IMR-90 (cell line): ENCODE measurements around the gene ZBTB32. TPM values are rescaled to one million over a fixed set of nuclear protein-coding genes. Genes with fewer than 3 reads are reported as not detected.

Experiments
- ATAC-seq: fragments of 200-7000 bp; cut with Tn5 transposase; 2 replicates; pipeline ENCODE4 v1.9.1; 2020; ENCODE audit warnings: low read depth, mild to moderate bottlenecking, moderate library complexity
- BruUV-seq: library from RNA; stranded (reverse); fragments of 400-500 nt; replicated peaks from 2 replicates; lab custom pipeline; 2021; lab: Mats Ljungman, UMichigan
- CTCF ChIA-PET: fragments of 300-600 bp; formaldehyde crosslinking; extraction: SDS; loops from one replicate; lab custom pipeline; 2021; ENCODE audit warnings: antibody characterized with exemption; lab: Yijun Ruan, JAX
- POLR2A ChIA-PET: fragments of 300-600 bp; sonication (Branson Sonifier 250); formaldehyde crosslinking; loops from one replicate; lab custom pipeline; 2022; ENCODE audit warnings: antibody characterized with exemption; ENCODE audit not compliant: unreplicated experiment; lab: Charles Lee
- DNase-seq: peaks from one replicate; pipeline ENCODE4 v3.0.0; 2013
- H2AFZ ChIP-seq: replicated peaks from 2 replicates; pipeline ENCODE3; 2013; ENCODE audit warnings: low read length, mild to moderate bottlenecking; ENCODE audit not compliant: poor library complexity
- H2AK5ac ChIP-seq: 2 replicates; pipeline ENCODE4 v1.6.1; 2013; ENCODE audit warnings: low read depth, low read length, inconsistent platforms
- H2AK9ac ChIP-seq: replicated peaks from 2 replicates; pipeline ENCODE3; 2013; ENCODE audit warnings: mild to moderate bottlenecking, low read depth, low read length, moderate library complexity; ENCODE audit not compliant: poor library complexity
- H2BK120ac ChIP-seq: 2 replicates; pipeline ENCODE4 v1.6.1; 2013; ENCODE audit warnings: low read depth, low read length, inconsistent platforms
- H2BK15ac ChIP-seq: 3 replicates; pipeline ENCODE4 v1.6.1; 2013; ENCODE audit warnings: low read depth, low read length, inconsistent platforms
- H2BK20ac ChIP-seq: 2 replicates; pipeline ENCODE4 v1.6.1; 2013; ENCODE audit warnings: low read depth, mild to moderate bottlenecking, inconsistent platforms, low read length, moderate library complexity
- H2BK5ac ChIP-seq: 2 replicates; pipeline ENCODE4 v1.6.1; 2013; ENCODE audit warnings: mild to moderate bottlenecking, low read depth, low read length, inconsistent platforms; ENCODE audit not compliant: poor library complexity, severe bottlenecking
- H3K14ac ChIP-seq: replicated peaks from 2 replicates; pipeline ENCODE4 v1.6.1; 2013; ENCODE audit warnings: low read depth, low read length, inconsistent platforms
- H3K18ac ChIP-seq: 2 replicates; pipeline ENCODE4 v1.6.1; 2013; ENCODE audit warnings: low read depth, low read length, control low read depth
- H3K23ac ChIP-seq: 2 replicates; pipeline ENCODE4 v1.6.1; 2013; ENCODE audit warnings: low read depth, low read length, inconsistent platforms
- H3K27ac ChIP-seq: 2 replicates; pipeline ENCODE4 v1.5.1; 2013; ENCODE audit warnings: mild to moderate bottlenecking, control low read depth, low read length; ENCODE audit not compliant: insufficient read depth
- H3K27me3 ChIP-seq: 2 replicates; pipeline ENCODE4 v1.6.1; 2013; ENCODE audit warnings: low read length; ENCODE audit not compliant: control insufficient read depth, insufficient read depth
- H3K36me3 ChIP-seq: 2 replicates; pipeline ENCODE4 v1.6.1; 2013; ENCODE audit warnings: low read length, mixed read lengths; ENCODE audit not compliant: control insufficient read depth, insufficient read depth
- H3K4ac ChIP-seq: 2 replicates; pipeline ENCODE4 v1.6.1; 2013; ENCODE audit warnings: low read depth, low read length, inconsistent platforms
- H3K4me1 ChIP-seq: 2 replicates; pipeline ENCODE4 v1.6.1; 2013; ENCODE audit warnings: low read length, mixed read lengths; ENCODE audit not compliant: control insufficient read depth, insufficient read depth
- H3K4me2 ChIP-seq: 2 replicates; pipeline ENCODE4 v1.6.1; 2013; ENCODE audit warnings: low read depth, mild to moderate bottlenecking, control low read depth, low read length, moderate library complexity
- H3K4me3 ChIP-seq: 2 replicates; pipeline ENCODE4 v1.5.1; 2013; ENCODE audit warnings: low read depth, mild to moderate bottlenecking, control low read depth, low read length, moderate library complexity; ENCODE audit not compliant: insufficient read depth
- H3K56ac ChIP-seq: 2 replicates; pipeline ENCODE4 v1.6.1; 2013; ENCODE audit warnings: low read length, inconsistent platforms; ENCODE audit not compliant: insufficient read depth; ENCODE audit errors: extremely low read depth
- H3K79me1 ChIP-seq, 2 experiments: 2 replicates each; pipeline ENCODE4 v1.6.1; 2013; ENCODE audit warnings: low read length in 2 of 2, inconsistent platforms in 1 of 2, low read depth in 1 of 2
- H3K9ac ChIP-seq: 2 replicates; pipeline ENCODE4 v1.6.1; 2013; ENCODE audit warnings: low read depth, low read length, control low read depth
- H3K9me1 ChIP-seq: 2 replicates; pipeline ENCODE4 v1.6.1; 2013; ENCODE audit warnings: low read length, inconsistent platforms; ENCODE audit not compliant: insufficient read depth
- H3K9me3 ChIP-seq: 2 replicates; pipeline ENCODE4 v1.6.1; 2013; ENCODE audit warnings: low read length; ENCODE audit not compliant: control insufficient read depth, insufficient read depth
- H4K20me1 ChIP-seq: 2 replicates; pipeline ENCODE4 v1.6.1; 2013; ENCODE audit warnings: low read length, inconsistent platforms; ENCODE audit not compliant: insufficient read depth
- H4K5ac ChIP-seq: 2 replicates; pipeline ENCODE4 v1.6.1; 2013; ENCODE audit warnings: mild to moderate bottlenecking, low read depth, low read length, control low read depth
- H4K8ac ChIP-seq, 2 experiments: 2 replicates each; pipeline ENCODE4 v1.6.1; 2013; ENCODE audit warnings: low read depth in 2 of 2, low read length in 2 of 2, control low read depth in 1 of 2, inconsistent platforms in 1 of 2
- H4K91ac ChIP-seq: 2 replicates; pipeline ENCODE4 v1.6.1; 2013; ENCODE audit warnings: low read depth, low read length, inconsistent platforms; ENCODE audit not compliant: insufficient read depth
- BHLHE40 ChIP-seq: fragments of 150-350 bp; IDR thresholded peaks from 2 replicates; pipeline ENCODE4 v1.6.1; 2016; ENCODE audit warnings: mild to moderate bottlenecking, low read depth, low read length
- CEBPB ChIP-seq: IDR thresholded peaks from 2 replicates; pipeline ENCODE4 v1.6.1; 2012; ENCODE audit warnings: low read depth, low read length, improper control_type of control experiment
- FOS ChIP-seq: fragments of 150-350 bp; IDR thresholded peaks from 2 replicates; pipeline ENCODE4 v1.6.1; 2016; ENCODE audit warnings: low read depth, low read length
- MAZ ChIP-seq: IDR thresholded peaks from 2 replicates; pipeline ENCODE4 v1.6.1; 2012; ENCODE audit warnings: low read depth, mild to moderate bottlenecking, low read length, improper control_type of control experiment, moderate library complexity, borderline replicate concordance
- MXI1 ChIP-seq: IDR thresholded peaks from 2 replicates; pipeline ENCODE4 v1.6.1; 2012; ENCODE audit warnings: low read depth, mild to moderate bottlenecking, low read length, moderate library complexity, borderline replicate concordance
- NFE2L2 ChIP-seq: fragments of 150-350 bp; IDR thresholded peaks from 2 replicates; pipeline ENCODE4 v1.6.1; 2016; ENCODE audit warnings: low read depth, mild to moderate bottlenecking, low read length
- RAD21 ChIP-seq: IDR thresholded peaks from 2 replicates; pipeline ENCODE4 v1.6.1; 2012; ENCODE audit warnings: low read length, improper control_type of control experiment
- RCOR1 ChIP-seq: IDR thresholded peaks from 2 replicates; pipeline ENCODE4 v1.6.1; 2012; ENCODE audit warnings: mild to moderate bottlenecking, low read length, improper control_type of control experiment; ENCODE audit not compliant: insufficient replicate concordance
- RFX5 ChIP-seq: IDR thresholded peaks from 2 replicates; pipeline ENCODE4 v1.8.0; 2012; ENCODE audit warnings: low read depth, mild to moderate bottlenecking, low read length, moderate library complexity
- SMC3 ChIP-seq: fragments of 150-350 bp; IDR thresholded peaks from 2 replicates; pipeline ENCODE4 v1.6.1; 2016; ENCODE audit warnings: low read depth, mild to moderate bottlenecking, antibody characterized with exemption, low read length, moderate library complexity
- WGBS, 2 experiments: methylation state at CpG; one replicate each; pipeline versions ENCODE4 v1.1.5 to v1.1.7; 2013; ENCODE audit warnings: missing lambda C conversion rate in 2 of 2; ENCODE audit not compliant: insufficient read length in 1 of 2; ENCODE audit errors: extremely low coverage in 2 of 2; 5-methylcytosine and 5-hydroxymethylcytosine counted together
- dilution Hi-C: fragments of 300-500 bp; cut with HindIII; formaldehyde crosslinking; loops from one replicate; pipeline ENCODE4 v1.14.3; 2018; ENCODE audit warnings: low sequenced_read_pairs; ENCODE audit not compliant: unreplicated experiment
- in situ Hi-C: fragments of 300-500 bp; cut with MboI; formaldehyde crosslinking; loops from 3 replicates; pipeline ENCODE4 v1.14.3; 2019; ENCODE audit warnings: low sequenced_read_pairs, inconsistent platforms, mixed read lengths
- intact Hi-C: fragments of 100-400 bp; cut with micrococcal nuclease; formaldehyde crosslinking; loops from 2 replicates; pipeline ENCODE4 v1.10.0; 2022
- polyA plus RNA-seq, 3 experiments: library from polyadenylated mRNA; depleted of rRNA; stranded (reverse); fragments of >200 nt; gene quantifications; 2 replicates each; pipeline ENCODE4 v1.2.3, GENCODE V29; 2012; ENCODE audit warnings: low replicate concordance in 1 of 3
- total RNA-seq: library from RNA; depleted of rRNA; stranded (reverse); fragments of >200 nt; gene quantifications from 2 replicates; pipeline ENCODE4 v1.2.3, GENCODE V29; 2012

Gene ZBTB32
- total and polyA plus RNA-seq, 2 of the 4 experiments (the other 2 are of a cell fraction): not detected

- no peak for ATAC-seq
- Histone ChIP-seq H3K79me1 (peaks cover 12 to 35% of the 10 kb centered on the region in 2 experiments; a peak in 3 of 4 replicates), H3K23ac (no peak overlapping the region), H4K8ac (no peak overlapping the region), H3K4ac (no peak overlapping the region), H2AK9ac (peak overlapping the region; percentile 65), H3K56ac (no peak overlapping the region), H4K20me1 (peaks cover 17% of the 10 kb centered on the region), H2BK5ac (no peak overlapping the region), H2AFZ (no peak overlapping the region), H3K36me3 (peaks cover 84% of the 10 kb centered on the region), H3K4me2 (no peak overlapping the region), H3K4me1 (no peaks in the 10 kb centered on the region; the same call in 1 of the 2 replicates), H2BK20ac (no peak overlapping the region), H2BK120ac (no peak overlapping the region), H3K18ac (no peak overlapping the region), H4K91ac (no peak overlapping the region), H3K27me3 (no peaks in the 10 kb centered on the region), H3K27ac (no peak overlapping the region), H3K4me3 (no peak overlapping the region), H3K9me3 (no peaks in the 10 kb centered on the region), H4K5ac (no peak overlapping the region), H3K14ac (no peak overlapping the region), H2AK5ac (no peak overlapping the region), H2BK15ac (no peak overlapping the region), H3K9ac (no peak overlapping the region), H3K9me1 (no peaks in the 10 kb centered on the region)
- in situ Hi-C loops: no loop called here
- no peak for TF ChIP-seq CEBPB
- TF ChIP-seq MAZ: no peak
- TF ChIP-seq RAD21: no peak
- no peak for TF ChIP-seq FOS
- no peak for TF ChIP-seq BHLHE40
- TF ChIP-seq RCOR1: no peak
- TF ChIP-seq NFE2L2: no peak
- no peak for TF ChIP-seq RFX5
- no peak for TF ChIP-seq SMC3
- no peak for TF ChIP-seq MXI1
- intact Hi-C loops: no loop called here
- BruUV-seq: no TSS peak
- ChIA-PET CTCF (no interaction called here), POLR2A (no interaction called here)
- WGBS, 2 experiments: no CpG with 5 or more reads among the region's 12 CpGs
- DNase-seq: no peak
- dilution Hi-C loops: no loop called here
These were observed 20.2 kb downstream of the ZBTB32 start for GRCh38 chr19:35724560-35724959.
